ENCODE data around the gene UBE2E2.
"Not testable (repeated sequence)": the region's sequence is repeated elsewhere in the genome, so short reads cannot be mapped to it uniquely, and the experiment has no call there.

UBE2E2 gene

DNA sequence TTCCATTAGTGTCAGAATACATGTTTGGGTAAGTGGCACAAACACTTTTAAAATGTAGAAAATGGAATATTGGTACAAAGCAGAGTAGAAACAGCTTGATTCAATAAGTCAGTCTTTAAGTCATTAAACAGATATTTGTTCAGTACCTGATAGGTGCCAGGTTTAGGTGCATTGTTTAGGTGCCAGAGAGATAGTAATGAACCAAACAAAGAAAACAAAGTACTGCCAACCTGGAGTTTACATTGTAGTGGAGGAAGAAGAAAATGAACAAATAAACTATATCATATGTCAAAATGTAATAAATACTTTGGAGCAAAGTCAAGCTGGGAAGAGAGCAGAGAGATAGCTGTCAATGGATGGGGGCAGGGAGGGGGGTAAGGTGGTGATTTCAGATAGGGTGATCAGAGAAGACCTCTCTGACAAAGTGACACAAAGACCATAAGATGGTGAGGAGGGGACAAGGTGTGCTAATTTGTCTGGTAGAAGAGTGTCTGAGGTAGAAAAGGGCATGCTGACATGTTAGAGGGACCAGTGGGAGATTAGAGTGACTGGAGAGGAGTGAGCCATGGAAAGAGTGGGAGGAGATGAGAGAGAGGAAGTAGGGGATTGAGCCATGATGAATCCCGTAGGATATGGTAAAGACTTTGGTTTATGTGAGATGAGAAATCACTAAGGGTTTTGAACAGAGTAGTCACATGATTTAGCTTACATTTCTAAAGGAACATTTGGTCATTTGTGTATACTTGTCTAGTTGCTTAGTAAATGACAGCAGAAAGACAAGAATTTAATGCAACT lies 128.2 kb downstream of the UBE2E2 start:
- no peak for DNase-seq (ENCODE audit: low spot score)

DNA sequence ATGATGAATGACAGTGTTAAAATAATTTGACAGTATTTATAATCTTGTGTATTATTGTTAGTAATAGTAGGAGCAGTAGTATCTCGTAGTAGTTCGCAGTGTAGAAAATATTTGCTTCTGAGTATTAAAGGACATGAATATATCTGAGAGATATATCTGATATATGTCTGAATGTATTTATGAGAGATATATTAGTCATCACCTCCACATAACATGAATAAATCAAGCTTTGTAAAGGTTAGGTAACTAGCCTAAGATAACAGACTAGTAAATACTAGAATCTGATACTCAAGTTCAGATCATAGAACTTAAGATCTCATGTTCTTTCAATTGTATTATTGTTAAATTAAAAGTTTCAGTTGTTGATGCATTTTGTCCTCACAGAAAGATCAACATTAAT lies 130.5 kb downstream of the UBE2E2 start:
- DNase-seq (ENCODE audit: low spot score), result no peak

DNA sequence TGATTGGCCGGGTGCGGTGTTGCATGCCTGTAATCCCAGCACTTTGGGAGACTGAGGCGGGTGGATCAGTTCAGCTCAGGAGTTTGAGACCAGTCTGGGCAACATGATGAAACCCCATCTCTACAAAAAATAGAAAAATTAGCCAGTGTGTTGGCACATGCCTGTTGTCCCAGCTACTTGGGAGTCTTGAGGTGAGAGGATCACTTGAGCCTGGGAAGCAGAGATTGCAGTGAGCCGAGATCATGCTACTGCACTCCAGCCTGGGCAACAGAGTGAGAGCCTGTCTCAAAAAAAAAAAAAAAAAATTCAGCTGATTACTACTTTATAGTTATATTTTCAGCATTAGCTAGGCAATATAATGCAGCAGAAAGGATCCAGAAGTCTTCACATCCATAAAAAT lies 133.7 kb downstream of the UBE2E2 start:
- DNase-seq (ENCODE audit: low spot score), result not testable (repeated sequence)

DNA sequence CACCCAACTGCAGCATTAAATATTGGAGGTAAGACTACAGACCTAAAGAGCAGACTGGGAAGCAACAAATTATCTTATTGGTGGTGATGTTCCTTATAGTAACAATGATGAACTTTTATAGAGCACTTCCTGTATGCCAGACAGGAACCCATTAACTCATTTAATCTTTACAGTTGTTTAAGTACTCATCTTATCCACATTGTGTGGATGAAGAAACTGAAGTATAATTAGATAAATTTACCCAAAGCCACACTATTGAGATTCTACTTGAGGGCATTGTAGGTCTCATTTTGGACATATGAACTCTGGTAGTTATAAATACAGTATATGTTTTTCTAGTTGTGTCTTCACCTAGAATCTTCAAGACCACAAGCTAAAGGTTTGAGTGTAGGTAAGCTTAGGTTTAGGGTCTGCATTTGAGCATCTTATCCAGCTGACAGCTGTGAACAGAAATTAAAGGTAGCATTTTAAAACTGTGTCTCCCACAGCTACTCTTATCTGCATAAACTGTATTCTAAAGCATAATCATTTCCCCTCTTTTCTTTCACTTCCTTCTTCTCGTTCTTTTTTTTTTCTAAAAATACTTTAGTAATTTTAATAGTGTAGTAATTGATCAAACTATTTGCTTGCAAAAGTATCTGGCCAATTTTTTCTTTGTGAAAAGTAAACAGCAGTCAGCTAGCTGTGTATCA lies 138.2 kb downstream of the UBE2E2 start:
- DNase-seq (ENCODE audit: low spot score), result no peak

DNA sequence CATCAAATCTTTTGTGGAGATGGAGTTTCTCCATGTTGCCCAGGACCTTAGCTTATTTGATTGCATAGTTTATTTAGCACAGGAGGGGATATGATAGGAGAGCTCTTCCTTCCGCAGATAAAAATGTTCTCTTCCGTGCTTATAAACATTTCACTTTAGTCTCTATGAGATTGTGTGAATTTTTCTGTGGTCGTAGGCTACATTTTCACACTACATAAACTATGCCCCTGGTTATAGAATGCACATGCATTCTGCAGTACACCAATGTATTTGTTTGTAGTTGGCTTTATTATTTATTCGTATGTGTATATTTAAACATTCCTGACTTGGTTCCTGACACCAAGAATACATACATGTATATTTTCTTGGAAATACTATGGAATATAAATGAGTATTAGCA lies 139.2 kb downstream of the UBE2E2 start:
- no peak for DNase-seq (ENCODE audit: low spot score)

DNA sequence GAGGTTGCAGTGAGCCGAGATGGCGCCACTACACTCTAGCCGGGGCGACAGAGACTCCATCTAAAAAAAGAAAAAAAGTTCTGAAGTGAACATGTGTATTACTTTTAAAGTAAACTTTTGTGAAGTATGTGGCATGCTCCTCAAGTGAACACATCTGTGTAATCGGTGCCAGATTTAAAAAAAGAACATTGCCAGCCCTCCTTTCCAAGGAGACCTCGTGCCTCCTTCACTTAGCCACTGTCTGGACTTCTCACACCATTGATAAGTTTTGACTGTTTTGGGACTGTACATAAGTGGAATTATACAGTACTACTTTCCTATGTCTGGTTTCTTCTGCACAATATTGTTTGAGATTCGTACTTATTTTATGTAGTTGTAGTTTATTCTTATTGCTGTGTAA lies 140.4 kb downstream of the UBE2E2 start:
- no peak for DNase-seq (ENCODE audit: low spot score)

DNA sequence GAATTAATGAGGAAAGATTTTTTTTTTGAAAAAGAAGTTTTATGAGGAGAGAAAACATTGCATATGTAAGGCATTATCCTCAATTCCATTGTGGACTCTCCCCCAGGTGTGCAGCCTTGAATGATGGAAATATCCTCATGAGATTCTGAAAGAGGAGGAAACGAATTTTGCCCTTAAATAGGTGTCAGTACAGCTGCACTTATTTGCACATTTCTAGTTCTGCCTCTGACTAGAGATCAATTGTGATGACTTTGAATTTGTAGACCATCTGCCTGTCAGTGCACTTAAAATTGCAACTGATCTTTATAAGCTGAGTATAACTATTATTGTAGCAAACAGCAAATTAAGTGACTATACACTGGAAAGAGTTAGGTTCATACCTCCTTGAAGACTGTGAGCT lies 141.8 kb downstream of the UBE2E2 start:
- no peak for DNase-seq (ENCODE audit: low spot score)

DNA sequence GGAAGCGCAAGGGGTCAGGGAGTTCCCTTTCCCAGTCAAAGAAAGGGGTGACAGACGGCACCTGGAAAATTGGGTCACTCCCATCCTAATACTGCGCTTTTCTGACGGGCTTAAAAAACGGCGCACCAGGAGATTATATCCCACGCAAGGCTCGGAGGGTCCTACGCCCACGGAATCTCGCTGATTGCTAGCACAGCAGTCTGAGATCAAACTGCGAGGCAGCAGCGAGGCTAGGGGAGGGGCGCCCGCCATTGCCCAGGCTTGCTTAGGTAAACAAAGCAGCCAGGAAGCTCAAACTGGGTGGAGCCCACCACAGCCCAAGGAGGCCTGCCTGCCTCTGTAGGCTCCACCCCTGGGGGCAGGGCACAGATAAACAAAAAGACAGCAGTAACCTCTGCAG lies 146.3 kb downstream of the UBE2E2 start:
- not testable (repeated sequence) for DNase-seq (ENCODE audit: low spot score)

DNA sequence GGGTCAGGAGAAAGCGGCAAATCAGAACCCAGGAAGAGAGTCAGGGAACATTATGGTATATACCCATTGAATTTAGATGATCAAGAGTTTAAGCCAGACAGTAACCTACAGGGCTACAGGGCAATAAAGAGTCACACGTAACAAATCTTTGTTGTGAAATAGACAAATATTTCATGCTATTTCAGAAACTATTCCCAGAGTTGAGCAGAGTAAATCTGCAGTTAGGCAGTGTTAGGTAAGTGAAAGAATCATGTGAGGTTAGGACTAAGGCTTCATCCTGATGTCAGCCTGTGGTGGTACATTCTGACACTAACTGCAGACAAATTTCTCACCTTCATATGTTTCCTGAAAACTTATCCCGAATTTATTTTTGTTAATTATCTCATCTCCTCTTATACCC lies 153.0 kb downstream of the UBE2E2 start:
- DNase-seq (ENCODE audit: low spot score), result no peak

DNA sequence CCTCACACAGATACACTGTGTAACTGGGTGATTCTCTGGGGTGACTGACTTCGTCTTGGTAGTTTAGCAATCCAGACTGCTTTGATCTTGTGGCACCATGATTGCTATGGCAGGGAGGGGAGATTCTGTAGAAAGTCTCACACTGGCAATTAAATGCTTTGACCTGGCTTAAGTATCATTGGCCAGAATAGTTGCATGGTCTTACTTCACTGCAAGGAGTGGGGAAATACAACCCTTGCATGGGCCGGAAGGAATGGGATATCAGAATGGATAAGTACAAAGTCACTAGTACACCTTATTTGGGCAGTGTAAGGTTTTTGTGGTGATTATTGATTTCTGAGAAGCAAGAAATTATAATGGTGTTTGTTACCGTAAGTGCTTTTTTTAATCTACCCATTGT lies 153.8 kb downstream of the UBE2E2 start:
- DNase-seq (ENCODE audit: low spot score), result no peak

DNA sequence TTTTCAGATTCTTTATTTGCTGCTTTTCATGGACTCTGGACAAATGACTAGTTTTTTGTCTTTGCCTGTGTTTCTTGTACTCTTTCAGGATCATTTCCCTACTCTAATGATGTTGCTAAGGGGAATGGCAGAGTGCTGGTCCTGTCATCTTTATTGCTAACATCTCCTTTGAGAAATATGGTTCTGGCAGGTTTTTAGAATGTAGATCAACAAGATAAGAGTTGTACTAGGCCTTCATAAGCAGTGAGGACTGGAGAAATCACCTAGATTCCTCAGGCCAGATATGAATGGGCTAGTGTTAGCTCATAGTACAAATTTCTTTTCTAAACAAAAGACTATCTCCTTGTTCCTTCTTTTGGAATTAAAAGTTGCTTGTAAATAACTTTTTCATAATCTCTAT lies 156.0 kb downstream of the UBE2E2 start:
- no peak for DNase-seq (ENCODE audit: low spot score)

DNA sequence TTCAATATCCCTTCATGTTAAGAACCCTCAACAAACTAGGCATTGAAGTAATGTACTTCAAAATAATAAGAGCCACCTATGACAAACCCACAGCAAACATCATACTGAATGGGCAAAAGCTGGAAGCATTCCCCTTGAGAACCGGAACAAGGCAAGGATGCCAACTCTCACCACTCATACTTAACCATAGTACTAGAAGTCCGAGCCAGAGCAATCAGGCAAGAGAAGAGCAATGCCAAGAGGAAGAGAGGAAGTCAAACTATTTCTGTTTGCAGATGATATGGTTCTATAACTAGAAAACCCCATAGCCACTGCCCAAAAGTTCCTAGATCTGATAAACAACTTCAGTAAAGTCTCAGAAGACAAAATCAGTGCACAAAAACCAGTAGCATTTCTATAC lies 161.9 kb downstream of the UBE2E2 start:
- no peak for DNase-seq (ENCODE audit: low spot score)

DNA sequence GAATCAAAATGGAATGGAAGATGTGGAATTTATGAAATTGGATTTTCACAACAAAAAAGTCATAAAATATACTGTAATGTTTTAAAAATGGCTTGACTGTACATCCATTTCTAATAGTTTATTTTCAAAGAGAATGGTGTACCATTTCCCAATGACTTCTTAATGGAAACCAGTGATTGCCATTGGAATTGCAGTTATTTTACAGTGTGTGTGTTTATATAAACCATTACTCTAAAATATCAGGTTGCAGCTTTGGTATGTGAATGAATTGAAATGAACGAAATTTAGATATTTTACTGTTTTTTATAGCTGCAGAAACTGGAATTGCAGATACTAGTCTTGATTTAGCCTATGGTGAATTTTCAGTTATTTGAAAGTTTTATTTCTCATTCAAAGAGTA lies 165.6 kb downstream of the UBE2E2 start:
- no peak for DNase-seq (ENCODE audit: low spot score)

DNA sequence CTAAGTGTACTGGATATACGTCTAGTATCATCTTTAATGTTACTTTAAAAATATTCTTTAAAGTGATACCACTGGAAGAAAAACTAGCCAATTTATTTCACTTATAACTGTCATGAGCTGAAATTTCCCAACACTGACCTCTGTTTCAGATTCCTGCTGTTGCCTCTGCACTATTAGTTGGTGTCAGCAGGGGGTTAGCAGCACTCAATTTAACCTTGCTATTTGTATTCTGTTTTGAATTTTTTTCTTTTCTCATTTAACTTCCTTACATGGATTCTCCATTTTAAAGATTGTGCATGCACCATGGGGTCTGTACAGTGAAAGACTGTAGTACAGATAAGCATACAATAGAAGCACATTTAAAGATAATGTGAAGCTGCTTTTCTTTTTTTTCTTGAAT lies 169.2 kb downstream of the UBE2E2 start:
- no peak for DNase-seq (ENCODE audit: low spot score)

DNA sequence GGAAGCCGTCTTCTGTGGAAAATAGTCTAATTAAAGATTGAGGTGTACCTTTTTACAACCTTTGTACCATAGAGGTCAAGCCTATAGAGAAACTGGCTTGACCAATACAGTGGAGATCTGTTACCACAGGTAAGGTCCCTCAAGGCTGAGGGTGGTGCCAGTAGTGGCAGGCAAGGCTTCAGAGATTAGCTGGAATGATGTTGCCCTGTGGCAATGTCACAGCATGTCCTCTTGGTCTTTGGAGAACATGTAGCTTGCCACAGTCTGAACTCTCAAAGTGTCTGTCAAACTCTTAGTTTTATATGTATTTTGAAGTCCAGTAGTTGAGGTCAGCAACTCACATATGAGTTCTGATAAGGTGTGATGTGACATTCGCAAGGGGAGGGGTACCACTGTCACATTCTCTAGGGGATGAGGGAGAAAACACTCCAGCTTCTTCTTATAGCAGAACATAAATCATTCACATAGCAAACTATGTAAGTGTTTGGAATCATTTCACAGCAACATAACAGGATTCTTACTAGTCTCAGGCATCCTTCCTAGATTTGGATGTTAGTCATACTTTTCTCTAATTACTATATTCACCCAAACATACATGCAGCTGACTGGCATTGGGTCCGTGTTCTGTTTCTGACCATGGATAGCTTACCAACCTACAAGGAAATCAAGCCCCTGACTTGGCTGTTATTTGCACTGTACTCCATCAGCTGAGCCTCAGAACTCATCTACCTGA lies 173.6 kb downstream of the UBE2E2 start:
- no peak for DNase-seq (ENCODE audit: low spot score)

DNA sequence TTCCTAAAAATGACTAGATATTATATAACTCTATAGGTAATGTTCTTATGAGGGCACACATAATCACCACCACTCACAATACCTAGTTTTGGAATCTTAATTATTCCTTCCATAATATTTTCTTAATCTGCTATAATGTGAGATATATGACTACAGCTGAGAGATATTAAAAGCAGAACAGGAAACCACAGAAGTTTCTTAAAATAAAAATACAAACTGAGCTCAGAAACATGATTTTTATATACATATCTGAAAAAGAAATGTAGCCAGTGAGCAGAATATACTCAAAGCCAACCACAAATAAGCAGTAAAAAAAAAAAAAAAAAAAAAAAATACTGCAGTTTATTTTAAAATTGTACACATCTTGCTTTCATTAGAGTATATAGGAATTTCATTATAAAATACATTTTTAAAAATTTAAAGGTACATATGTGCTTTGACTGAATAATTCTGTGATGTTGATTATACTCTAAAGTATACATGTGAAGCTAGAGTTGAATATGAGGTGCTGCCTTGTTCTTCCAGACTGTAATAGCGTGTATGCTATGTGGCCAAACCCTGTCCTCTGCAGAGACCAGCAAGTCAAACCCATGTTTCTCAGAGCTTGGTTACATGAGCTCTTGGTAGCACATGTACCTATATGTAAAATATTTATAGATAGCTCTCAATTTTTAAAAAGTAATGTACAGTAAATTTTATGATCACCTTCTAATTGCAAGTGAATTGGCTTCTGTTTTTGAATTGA lies 175.0 kb downstream of the UBE2E2 start:
- no peak for DNase-seq (ENCODE audit: low spot score)

DNA sequence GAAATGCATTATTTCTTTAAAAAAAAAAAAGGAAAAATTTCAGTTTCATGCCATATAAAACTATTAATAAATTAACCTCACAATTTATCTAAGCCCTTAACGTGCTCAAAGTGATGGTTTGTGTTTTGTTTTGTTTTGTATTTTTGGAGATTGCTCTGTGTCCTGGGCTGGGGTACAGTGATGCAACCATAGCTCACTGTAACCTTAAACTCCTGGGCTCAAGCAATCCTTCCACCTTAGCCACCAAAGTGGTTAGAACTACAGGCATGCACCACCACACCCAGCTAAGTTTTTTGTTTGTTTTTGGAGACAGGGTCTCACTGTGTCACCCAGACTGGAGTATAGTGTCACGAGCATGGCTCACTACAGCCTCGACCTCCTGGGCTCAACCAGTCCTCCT lies 180.7 kb downstream of the UBE2E2 start:
- DNase-seq (ENCODE audit: low spot score), result no peak

DNA sequence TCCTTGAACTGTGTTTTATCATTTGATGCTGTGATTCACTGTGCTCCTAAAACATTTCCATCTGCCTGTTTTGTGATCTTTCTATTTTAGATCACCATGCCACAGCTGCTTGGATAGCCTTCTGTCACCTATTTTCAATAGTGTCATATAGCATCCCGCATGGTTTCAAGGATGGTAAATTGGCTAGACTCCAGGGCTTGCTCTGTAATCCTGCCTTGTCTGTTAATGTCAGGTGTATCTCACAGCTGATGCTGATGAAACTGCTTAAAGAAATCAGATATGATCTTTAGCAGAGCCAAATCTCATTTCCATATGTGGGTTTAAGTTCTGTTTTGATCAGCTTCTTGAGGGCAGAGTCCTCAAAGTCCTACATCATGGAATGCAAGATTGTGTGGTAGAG lies 182.2 kb downstream of the UBE2E2 start:
- DNase-seq (ENCODE audit: low spot score), result no peak

DNA sequence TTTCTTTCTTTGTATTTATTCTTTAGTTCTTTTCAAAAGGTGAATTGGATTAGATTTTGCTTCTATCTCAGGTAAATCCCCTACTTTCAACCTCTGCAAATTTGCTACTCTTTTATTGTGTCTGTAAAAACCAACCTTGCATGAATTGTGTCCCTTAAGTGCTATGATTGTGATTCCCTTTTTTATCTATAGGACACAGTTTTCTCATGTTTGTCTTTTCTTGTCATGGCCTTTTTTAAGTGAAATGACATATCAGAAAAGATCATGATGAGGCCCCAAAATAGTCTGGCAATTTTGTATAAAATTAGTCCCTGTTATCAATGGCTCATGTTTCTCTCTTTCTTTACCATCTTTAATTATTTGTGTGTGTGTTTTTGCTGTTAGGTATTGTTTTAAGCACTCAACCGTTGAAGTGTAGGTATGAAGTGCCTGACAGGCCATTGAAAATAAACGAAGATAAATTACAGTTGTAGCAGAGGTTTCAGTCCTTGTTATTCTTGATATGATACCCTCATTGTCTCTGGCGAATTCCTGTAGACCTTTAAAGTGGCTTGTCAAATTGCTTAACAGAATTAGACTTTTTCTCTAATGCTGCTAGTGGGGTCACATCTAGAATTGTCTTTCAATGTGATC lies 184.3 kb downstream of the UBE2E2 start:
- no peak for DNase-seq (ENCODE audit: low spot score)

DNA sequence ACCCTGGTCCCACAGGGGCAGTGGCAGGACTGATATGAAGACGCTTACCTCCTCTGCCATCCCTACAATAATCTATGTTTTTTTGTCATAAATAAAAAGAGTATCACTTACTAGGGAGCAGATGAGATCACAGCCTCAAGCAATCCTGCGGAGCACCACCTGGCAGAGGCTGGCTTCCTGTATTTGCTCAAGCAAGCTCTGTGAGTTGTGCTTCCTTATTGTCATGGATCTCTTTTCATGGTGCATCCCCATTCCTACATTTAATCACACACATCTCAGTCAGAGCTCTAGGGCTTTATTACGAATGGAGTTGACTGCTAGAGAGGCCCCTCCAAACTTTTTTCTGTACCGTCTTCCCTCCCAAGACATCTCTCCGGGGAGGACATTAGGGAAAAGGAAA lies 186.0 kb downstream of the UBE2E2 start:
- no peak for DNase-seq (ENCODE audit: low spot score)

DNA sequence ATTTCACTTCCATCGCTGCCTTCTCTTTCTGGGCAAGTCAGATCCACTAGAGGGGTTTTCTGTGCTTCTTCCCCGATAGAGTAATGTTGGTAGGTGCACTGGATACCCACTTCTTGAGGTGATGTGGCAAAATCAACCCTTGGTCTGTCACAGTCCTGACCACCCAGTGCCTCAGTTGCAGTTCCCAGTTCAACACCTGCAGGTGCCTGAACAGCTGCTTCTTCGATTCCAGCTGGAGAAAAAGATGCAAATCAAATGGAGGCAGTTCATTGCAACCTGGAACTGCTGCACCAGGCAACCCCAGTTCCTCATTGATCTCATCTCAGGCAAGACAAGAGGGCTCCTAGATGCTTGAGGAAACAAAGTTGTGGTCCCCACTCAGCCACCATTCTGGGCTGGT lies 186.6 kb downstream of the UBE2E2 start:
- no peak for DNase-seq (ENCODE audit: low spot score)

DNA sequence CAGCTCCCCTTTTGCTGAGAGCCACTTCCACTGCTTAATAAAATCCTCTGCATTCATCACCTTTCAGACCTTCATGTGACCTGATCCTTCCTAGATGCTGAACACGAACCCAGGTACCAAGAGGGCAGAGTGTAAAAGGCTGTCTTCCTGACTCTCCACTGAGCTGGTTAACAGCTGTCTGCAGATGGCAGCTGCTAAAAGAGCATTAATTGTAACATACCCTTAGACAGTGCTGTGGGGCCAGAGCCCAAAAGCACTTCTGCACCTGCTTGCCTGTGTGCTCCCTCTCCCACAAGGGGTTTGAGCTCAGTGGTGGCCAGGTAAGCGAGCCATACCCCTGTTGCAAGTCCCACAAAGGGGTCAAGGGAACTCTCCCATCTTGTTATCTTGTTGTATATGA lies 187.3 kb downstream of the UBE2E2 start:
- no peak for DNase-seq (ENCODE audit: low spot score)

Data from Ammon's horn (tissue), 1 donor.